ENCODE results near the gene ABI3BP.

DNA sequence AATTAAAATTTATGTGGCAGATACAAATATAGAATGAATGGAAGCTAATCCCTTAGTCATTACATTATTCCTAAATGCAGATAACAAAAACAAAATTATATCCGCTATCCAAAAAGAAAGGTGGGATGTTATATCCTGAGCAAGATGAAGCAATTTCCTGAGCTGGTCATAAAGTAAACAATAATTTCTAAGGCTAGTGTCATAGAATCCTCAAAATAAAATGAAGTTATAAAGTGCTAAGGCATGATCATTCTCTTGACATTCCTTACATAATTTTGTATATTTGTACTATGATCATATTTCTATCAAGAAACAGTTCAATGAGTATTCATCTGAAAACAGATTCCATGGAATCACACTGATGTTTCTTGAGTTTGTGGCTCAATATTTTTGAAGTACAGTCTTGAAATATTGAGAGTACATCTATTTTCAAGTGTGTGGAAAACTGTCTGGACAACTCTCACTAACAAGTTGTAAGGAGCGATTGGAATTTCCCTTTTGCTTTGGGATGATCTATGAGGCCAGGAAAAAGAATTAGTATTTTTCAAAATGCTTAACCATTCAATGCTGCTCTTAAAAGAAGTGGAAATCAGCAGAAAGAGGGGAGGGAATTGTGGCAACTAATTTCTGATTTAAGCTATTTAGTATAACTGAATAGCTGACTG lies 92.4 kb downstream of the ABI3BP start:
- TF ChIP-seq, protein P1, sequence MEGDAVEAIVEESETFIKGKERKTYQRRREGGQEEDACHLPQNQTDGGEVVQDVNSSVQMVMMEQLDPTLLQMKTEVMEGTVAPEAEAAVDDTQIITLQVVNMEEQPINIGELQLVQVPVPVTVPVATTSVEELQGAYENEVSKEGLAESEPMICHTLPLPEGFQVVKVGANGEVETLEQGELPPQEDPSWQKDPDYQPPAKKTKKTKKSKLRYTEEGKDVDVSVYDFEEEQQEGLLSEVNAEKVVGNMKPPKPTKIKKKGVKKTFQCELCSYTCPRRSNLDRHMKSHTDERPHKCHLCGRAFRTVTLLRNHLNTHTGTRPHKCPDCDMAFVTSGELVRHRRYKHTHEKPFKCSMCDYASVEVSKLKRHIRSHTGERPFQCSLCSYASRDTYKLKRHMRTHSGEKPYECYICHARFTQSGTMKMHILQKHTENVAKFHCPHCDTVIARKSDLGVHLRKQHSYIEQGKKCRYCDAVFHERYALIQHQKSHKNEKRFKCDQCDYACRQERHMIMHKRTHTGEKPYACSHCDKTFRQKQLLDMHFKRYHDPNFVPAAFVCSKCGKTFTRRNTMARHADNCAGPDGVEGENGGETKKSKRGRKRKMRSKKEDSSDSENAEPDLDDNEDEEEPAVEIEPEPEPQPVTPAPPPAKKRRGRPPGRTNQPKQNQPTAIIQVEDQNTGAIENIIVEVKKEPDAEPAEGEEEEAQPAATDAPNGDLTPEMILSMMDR (conservative IDR thresholded peaks at IDR 0.05), result no peak
- TF ChIP-seq ZFX (IDR thresholded peaks at IDR 0.05), result no peak
